ENCODE measurements around the gene WHRN.

WHRN gene

DNA sequence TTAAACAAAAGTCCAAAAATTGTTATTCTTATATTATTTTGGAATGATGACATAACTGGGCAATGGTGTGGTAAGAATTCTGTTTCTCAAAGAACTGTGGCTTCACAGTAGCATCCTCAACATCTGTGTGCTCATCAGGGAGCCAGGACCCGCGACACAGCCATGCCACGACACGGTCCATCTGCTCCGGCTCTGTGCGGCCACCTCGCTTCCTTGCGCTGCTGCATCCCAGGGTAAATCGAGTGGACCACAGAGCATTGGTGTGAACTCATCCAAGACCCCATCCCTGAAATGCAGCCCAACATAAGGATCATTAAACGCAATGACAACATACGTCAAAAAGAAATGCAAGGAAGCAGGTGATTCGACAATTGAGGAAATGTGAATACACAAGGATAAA lies 15.3 kb downstream of the WHRN start:
- DNase-seq, result no peak

DNA sequence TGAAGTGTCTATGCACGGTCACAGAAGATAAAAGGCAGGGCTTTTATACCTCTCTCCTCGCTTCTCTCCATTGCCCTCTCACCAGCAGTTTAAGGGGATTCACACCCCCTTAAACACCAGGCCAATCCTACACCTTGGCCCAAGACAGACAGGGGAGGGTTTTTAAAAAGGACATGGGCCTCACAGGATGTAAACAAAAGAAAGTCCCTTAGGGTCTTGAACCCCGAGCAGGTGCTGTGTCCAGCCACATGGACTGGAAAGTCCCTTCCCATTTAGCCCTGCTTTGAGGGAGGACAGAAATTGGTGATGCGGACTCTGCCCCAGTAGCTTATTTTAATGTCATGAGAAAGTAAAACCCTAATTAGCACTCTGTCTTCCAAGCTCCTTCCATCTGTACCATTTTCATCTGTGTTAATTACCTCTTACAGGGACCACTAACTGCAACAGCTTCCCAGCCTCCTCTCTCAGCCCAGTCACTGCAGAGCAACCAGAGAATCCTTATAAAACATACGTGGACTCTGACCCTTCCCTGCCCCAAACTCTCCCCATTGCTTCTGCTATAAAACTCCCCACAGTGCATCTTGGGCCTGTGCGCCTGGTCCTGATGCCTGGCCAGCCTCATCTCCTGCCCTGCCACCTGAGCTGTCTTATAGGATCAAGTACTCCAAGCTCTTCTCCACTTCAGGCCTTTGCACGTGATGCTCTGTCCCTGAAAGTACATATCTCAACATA lies 16.7 kb downstream of the WHRN start:
- no peak for DNase-seq

DNA sequence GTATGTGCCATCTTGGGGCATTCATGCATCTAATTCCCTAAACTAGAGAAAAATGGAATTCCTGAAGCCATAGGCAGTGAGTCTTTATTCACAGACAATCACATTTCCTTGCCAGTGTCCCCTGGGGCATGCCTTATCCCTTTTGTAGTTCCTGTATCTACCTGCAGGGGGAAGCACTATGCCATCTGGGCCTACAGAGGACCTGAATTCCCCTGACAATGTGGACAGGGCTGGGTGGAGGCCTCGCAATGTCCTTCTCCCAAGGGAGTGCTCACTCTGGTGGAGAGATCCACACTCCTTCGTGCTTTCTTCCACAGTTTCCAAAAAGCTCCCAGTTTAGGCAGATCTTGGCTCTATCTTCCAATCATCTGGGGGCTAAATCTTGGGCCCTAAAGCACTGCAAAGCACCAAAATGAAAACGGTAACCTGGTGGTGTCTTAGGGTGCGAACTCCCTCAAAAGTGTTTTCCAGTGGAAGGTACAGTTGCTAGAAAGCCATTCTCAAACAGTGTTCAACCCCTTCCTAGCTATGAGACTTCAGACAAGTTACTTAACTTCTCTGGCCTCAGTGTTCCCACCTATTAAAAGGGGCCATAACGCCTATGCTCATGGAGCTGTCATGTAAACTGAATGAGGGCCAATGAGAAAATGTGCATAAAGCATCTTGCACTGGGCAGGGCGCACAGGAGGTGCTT lies 17.5 kb downstream of the WHRN start:
- peak; percentile 43 for DNase-seq

DNA sequence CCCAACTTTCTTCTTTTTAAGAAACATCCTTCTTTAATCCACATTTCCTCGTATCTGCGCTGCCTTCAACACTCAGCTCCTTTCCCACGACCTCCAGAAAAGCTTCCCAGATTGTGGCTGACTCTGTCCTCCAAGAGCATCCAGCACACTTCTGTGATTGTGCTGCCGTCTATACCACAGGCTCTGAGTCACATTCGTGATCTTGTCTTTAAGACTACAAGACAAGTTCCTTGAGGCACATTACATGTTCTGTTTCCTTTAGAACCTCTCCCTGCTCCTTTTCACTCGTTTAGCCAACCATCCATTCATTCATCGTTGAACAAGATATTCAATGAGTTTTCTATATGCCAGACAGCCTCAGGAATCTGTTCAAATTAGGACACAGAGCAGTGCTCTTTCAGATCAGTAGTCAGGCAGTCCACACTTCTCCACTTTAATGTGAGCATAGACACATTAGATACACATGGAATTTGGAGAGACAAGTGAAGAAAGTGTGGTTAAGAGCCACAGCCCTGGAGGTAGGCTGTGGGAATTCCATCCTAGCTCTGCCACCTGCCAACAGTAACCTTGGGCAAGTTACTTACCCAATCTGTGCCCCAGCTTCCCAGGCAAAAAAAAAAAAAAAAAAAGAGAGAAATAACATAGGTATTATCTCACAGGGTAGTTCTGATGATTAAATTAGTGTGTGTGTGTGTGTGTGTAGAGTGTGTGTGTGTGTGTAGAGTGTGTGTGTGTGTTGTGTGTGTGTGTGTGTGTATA lies 18.9 kb downstream of the WHRN start:
- DNase-seq, result no peak

DNA sequence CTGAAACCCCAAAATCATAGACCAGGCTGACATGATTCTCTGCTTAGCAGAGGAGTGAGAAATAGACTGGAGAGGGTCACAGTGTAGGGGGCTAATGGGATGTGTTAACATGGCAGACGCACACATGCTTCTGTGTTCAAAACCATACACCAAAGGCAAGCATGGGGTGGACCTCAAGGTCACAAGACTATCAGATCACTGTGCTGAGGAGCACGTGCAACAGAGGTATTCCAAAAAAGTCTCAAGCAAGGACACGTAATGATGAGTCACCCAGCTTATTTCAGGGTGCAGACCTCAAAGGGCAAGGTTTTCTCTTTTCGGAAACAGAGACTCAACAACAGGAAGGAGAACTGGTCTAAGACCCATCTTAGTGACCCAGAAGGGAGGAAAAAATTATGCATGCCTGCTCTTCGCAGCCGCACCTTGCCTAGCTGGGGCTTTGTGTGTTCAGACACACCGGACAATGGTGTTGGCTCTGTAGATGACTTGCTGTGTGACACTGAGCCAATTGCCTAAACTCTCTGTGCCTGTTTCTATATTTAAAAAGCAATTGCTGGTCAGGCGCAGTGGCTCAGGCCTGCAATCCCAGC lies 20.3 kb downstream of the WHRN start:
- peak; percentile 34 for DNase-seq

DNA sequence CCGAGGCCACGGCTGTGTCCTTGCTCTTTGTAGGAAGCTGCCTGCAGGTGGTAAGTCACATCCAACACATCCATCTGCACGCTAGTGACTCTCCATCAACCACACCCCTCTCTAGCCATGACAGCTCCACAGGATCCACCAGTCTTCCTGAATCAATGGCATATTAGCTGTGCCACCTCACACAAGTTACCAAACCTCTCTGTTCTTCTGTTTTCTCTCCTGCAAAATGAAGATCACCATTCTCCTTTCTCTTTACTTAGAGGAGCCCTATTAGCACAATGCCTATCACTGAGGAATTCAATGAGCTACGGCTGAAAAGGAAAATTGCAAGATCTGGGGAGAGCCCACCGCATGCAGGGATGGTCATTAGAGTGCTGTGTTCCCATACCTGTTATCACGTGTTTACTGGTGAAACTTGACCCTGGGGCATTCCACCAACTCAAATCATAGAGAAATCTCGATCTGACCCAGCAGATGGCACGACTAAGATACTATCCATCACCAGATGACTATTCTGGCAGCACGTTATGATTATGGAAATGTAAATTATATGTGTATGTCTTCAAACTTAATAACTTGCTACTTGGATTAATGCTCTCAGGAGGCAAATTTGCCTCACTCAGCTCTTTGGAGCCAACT lies 20.9 kb downstream of the WHRN start:
- no peak for DNase-seq

DNA sequence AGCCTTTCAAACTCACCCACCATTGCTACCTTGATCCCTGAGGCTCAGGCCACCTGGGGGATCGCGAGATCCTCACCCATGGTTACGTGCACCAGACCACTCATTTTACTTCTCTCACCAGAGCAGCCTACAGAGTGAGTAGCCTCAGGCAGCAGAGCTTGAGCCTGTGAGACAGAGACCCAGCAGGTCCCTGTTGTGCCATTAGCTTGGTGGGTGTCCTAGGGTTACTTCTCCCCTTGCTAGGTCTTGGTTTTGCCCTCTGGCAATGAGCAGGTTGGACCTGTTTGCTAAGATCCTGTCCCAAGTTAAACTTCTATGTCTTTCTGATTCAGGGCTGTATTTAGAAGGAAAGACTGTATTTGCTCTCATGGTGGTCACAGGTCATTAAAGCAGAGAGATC lies 21.8 kb downstream of the WHRN start:
- no peak for DNase-seq

DNA sequence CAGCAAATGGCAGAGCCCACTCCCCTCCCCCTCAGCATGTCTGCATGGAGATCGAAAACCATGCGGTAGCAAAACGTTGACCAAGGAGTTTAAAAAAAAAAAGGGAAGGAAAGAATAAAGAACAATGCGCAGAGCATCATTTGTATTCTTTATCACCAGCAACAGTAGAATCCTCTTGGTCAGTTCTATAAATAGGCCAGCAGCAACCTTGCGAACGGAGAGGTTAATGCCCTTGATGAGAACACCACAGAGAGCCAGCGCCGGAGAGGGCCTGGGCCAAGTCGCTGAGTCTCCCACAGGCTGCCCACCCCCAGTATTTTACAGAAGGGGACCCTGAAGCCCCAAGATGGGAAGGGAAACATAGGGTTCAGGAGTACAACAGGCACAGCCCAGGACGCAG lies 22.7 kb downstream of the WHRN start:
- DNase-seq, result no peak

DNA sequence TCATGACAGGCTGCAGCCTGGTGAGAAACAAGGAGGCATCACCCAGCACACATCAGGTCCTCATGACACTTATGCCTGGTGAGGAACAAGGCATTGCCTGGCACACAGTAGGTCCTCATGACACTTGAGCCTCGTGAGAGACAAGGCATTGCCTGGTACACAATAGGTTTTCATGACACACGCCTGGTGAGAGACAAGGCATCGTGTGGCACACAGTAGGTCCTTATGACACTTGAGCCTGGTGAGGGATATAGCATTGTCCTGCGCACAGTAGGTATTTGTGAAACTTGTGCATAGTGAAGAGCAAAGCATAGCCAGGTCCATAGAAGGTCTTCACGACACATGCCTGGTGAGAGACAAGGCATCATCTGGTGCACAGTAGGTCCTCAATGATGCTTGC lies 23.5 kb downstream of the WHRN start:
- no peak for DNase-seq

DNA sequence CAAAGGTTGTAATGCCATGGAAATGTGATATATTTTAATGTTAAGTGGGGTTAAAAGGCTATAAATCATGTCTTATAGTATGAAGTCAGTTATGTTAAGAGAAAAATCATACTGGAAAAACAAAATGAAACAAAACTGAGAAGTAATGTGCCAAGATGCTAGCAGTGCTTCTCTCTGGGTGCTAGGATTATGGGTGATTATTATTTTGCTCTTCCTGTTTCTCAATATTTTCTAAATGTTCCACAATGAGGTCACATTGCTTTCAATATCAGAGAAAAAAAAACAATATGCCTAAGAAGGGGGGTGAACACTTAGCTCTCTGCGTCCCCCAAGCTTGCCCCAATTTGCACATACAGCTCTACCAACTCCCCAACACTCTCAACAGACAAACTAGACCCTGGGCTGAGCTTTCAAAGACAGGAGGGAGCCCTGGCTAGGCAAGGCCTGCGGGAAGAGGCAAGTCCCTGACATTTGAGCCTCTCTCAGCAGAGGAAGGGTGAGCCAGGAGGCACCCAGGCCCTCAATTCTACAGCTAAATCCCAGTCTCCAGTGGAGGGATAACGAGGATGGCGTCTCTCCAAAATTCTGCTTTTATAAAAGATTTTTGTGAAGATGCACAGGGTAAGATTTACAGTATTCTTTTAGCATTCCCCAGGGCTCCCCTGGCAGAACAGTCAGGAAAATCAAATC lies 24.4 kb downstream of the WHRN start:
- DNase-seq, result no peak

DNA sequence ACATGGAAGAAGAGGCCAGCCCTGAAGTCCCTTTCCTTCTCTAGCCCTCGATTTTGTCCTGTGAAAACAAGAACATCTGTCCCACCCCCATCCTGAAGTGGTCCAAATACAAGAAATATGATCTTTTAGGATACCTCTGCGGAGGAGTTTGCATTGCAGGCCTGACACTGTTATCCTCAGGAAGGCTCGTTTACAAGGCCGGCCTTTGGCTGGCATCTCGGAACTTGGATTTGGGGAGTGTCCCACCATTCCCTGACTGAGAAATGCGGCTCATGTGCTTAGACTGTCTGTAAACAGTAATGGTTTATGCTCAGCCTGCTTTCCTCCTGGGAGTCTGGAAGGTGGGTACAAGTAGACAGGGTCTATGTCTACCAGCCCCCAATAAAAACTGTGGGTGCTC lies 26.4 kb downstream of the WHRN start:
- no peak for DNase-seq

DNA sequence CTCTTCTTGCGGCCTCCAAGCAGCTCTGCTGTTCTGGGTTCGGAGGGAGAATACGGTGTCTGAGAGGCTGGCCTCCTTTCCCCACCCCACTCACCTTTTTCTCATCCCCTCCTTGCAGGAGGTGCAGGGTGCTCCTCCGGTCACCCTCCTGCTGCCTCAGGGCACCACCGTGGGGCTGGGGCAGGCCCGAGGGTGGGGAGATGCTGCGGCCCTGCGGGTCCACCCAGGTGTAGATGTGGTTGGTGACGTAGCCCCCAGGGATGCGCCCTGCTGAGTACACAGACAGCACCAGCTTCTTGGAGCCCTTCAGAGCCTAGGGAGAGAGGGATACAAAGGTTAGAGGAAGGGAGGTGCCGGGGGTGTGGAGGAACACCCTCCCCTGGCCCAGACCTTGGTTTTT lies 26.8 kb downstream of the WHRN start:
- DNase-seq, result no peak

DNA sequence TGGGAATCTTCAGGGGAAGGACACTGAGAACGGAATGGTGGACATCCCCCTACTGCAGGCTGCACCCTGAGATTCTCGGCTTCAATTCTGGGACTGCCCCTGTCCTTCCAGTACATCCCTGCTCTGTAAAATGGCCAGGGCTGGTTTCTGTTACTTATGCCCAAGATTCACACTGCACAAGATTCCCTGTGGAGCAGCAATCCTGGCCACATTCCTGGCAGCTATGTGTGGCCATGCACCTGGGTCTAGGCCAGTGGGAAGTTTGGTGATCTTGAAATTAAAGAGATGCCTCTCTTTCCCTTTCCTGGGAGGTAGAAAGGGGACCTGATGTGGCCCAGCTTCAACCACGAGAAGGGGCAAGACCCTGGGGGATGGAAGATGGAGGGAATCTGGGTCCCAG lies 27.6 kb downstream of the WHRN start:
- no peak for DNase-seq

DNA sequence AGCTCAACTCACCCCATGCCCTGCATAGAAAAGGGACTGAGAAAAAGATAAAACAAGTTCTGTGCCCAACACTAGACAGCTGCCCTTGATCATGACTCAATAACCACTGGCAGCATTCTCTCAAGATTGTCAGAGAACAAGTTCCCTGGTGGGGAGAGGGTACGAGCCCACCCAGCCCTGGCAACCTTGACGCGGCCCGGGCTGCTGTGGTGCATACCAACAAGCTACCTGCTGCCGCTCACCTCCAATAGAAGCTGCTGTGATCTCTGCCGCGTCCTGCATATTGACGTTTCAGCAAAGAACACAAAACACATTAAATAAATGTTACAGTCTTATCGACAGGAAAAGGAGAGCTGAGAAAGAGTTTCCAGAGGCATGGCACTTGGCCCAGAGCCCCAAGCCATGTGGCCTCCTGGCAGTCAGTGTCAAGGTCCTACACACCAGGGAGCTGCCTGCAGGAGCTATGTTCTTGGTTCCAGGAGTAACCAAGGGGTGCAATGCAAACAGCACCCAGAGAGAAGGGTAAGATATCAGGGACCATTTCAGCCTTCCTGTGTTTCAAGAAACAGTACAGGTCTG lies 28.3 kb downstream of the WHRN start:
- DNase-seq, result no peak

DNA sequence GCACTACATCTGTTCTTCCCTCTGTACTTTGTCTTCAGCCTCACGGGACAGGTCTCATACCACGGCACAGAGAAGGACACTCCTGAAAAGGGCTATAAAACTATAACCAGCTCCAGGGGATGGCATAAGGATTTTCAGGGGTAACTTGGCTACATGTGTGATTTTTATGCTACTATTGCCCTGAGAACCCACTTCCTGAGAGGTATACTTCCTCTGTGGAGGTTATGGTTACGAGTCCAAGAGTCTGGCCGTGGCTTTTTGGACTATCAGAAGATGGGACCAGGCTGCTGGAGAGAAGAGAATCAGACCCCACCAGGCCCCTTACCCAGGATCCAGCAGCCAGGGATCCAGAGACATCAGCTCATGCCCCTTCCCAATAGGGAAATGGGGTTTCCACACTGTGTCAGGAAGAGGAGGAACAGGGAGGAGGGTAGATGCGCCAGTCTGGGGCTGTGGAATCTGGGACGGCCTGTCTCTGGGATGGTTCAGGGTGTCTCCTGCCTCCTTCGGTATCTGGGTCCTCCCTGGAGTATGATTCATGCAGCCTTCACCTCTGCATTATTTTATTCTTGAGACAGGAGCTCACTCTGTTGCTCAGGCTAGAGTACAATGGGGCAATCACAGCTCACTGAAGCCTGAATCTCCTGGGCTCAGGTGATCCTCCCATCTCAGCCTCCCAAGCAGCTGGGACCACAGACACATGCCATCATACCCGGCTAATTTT lies 29.7 kb downstream of the WHRN start:
- no peak for DNase-seq

DNA sequence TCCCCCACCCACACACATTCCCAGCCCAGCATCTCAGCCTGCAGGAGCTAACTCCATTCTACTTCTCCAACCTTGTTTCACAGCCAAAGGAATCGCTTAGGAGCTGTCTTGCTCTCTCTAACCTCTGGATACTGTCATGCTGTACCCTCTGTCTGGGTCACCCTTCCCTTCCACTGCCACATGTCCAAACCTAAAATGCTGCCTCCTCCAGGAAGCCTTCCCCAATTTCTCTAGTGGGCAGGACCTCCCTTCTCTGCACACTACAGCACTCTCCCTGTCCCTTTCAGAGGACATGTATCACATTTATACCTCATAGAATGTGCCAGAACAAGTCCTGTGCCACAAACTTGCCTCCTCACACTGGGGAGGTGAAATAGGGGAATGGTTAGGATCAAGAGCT lies 30.8 kb downstream of the WHRN start:
- no peak for DNase-seq

DNA sequence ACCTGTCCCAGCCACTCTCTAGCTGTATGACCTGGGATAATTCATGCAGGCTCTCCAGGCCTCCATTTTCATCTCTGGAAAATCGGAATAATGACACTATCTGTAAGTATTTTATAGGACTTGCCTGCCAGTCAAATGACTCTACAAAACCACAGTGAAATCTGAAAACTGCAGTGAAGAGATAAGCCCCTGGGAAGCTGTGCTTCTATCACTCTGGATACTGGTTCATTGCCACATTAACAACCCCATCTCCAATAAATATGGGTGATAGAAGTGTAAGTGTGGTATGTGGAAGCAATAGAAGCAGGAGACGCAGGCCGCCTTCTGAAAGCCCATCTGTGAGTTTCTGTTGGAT lies 31.8 kb downstream of the WHRN start:
- no peak for DNase-seq

DNA sequence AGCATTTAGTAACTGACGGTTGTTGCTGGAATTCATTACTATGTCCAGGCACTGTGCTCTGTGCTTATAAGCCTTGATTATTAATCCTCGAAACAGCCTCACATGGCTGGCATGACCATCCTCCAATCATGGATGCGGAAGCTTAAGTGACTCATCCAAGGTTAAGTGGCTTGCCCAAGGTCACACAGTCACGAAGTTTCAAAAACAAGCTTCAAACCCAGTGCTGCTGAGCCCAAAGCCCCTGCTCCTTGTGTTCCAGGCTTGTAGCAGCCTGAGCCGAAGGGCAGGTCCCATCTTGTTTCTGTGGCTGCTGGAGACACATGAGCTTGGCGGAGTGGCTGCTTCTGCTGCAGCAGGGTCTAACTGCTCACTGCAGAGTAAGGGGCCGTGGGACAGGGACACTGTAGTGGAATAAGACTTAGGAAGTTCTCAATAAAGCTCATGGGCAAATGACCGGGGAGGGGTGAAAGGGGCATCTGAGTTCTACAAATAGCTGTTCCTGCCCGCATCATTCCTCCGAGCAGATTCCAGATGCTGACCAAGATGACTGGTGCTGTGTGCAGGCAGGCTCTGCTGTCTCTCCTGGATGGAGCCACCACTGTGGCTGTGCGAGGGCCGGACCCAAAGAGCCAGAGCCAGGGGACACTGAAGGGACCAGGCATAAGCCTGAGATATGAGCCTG lies 32.4 kb downstream of the WHRN start:
- DNase-seq, result no peak

DNA sequence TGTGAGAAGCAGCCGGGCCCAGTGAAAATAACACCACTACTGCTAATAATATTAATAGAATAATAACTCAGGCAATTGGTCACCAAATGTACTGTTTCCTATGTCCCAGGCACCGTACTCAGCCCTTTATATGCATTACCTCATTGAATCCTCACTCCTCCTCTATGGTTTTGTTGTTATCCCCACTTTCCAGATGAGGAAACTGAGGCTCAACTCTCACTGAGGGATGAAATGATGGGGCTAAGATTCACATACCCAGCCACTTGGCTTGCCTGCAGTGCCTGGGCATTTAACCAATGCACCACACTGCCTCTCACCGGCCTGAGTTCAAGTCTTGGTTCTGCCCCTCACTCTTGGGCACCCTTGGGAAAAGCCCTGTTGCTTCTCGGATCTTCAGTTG lies 34.1 kb downstream of the WHRN start:
- DNase-seq, result no peak

DNA sequence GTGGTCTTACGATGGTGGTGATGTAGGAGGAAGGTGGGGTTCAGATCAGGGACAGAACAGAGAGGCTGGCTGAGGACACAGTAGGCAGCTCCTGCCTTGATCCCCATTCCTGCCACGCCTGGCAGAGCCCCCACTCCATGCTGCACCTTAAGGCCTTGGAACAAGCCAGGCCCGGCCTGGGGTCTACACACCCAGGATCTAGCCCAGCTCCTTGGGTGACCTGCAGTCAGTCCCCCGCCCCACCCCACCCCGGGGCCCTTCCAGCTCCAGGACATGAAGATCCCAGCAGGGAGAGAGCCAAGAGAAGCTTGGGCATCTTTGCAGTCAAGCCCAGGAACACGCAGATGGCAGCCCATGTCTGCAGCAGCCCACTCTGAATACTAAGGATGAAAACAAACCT lies 34.7 kb downstream of the WHRN start:
- no peak for DNase-seq

DNA sequence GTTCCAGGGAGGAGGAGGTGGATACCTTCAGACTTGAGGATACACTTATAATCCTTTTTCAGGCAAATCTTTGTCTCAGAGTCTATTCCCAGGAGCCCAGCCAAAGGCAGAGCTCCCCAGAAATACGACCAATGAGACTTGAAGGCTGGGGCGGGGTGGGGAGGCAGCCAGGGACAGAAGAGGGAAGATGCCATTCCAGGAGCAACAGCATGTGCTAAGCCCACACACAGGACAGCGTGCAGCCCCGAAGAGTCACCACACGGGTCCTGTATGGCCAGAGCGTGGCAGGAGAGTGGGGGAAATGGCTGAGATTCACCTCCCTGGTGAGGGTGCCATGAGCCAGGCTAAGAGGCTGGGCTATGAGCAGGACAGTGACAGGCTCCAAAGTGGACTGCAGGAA lies 35.2 kb downstream of the WHRN start:
- DNase-seq, result no peak
